Smooth muscle cell (in vitro differentiated cells): ENCODE results near the gene COPG2. TPM values are rescaled to one million over a fixed set of nuclear protein-coding genes. Genes with fewer than 3 reads are reported as not detected.

ENCODE experiments used
- DNase-seq: peaks from one replicate; lab custom pipeline; 2025; ENCODE audit not compliant: unreplicated experiment; lab: John Stamatoyannopoulos, UW
- H2AFZ ChIP-seq: fragments of 200-600 bp; sonication (generic); 2 replicates; pipeline ENCODE4 v1.6.0; 2016; ENCODE audit warnings: antibody characterized with exemption, low read depth, mild to moderate bottlenecking
- H3F3A ChIP-seq: fragments of 200-600 bp; sonication (generic); 2 replicates; pipeline ENCODE4 v1.6.0; 2017; ENCODE audit warnings: antibody characterized with exemption, low read depth
- H3K27ac ChIP-seq: fragments of 200-600 bp; sonication (generic); 2 replicates; pipeline ENCODE4 v1.5.1; 2016; ENCODE audit warnings: low read depth, mild to moderate bottlenecking
- H3K27me3 ChIP-seq: fragments of 200-600 bp; sonication (generic); 2 replicates; pipeline ENCODE4 v1.6.1; 2016; ENCODE audit warnings: low read depth, mild to moderate bottlenecking
- H3K36me3 ChIP-seq: fragments of 200-600 bp; sonication (generic); 2 replicates; pipeline ENCODE4 v1.5.1; 2016; ENCODE audit warnings: low read depth
- H3K4me1 ChIP-seq: fragments of 200-600 bp; sonication (generic); 2 replicates; pipeline ENCODE4 v1.5.1; 2016; ENCODE audit warnings: low read depth
- H3K4me2 ChIP-seq: fragments of 200-600 bp; sonication (generic); 2 replicates; pipeline ENCODE4 v1.6.0; 2016; ENCODE audit warnings: mild to moderate bottlenecking
- H3K4me3 ChIP-seq: fragments of 200-600 bp; sonication (generic); 2 replicates; pipeline ENCODE4 v1.5.1; 2016; ENCODE audit warnings: mild to moderate bottlenecking
- H3K79me2 ChIP-seq: fragments of 200-600 bp; sonication (generic); 2 replicates; pipeline ENCODE4 v1.6.0; 2016; ENCODE audit warnings: low read depth, mild to moderate bottlenecking
- H3K9ac ChIP-seq: fragments of 200-600 bp; sonication (generic); 2 replicates; pipeline ENCODE4 v1.6.0; 2016; ENCODE audit warnings: low read depth
- H3K9me3 ChIP-seq: fragments of 200-600 bp; sonication (generic); replicated peaks from 2 replicates; pipeline ENCODE4 v1.5.1; 2016; ENCODE audit warnings: low read depth
- H4K20me1 ChIP-seq: fragments of 200-600 bp; sonication (generic); 2 replicates; pipeline ENCODE4 v1.6.0; 2016; ENCODE audit warnings: low read depth
- CTCF ChIP-seq: fragments of 200-600 bp; sonication (generic); IDR thresholded peaks from 2 replicates; pipeline ENCODE4 v1.5.1; 2017; ENCODE audit warnings: borderline replicate concordance, mild to moderate bottlenecking, antibody characterized with exemption; ENCODE audit not compliant: insufficient read depth, poor library complexity, severe bottlenecking
- WGBS: methylation state at CpG from one replicate; pipeline ENCODE4 v1.1.7; 2016; ENCODE audit warnings: low lambda C conversion rate; 5-methylcytosine and 5-hydroxymethylcytosine counted together
- polyA plus RNA-seq: library from polyadenylated mRNA; unstranded; fragments of >200 nt; fragmentation: Nextera tagmentation; extraction: Ambion mirVana; gene quantifications from 2 replicates; pipeline ENCODE4 v1.2.1, GENCODE V29; 2016
- total RNA-seq: library from RNA; depleted of rRNA; stranded (reverse); fragments of >200 nt; gene quantifications from 2 replicates; pipeline ENCODE4 v1.2.3, GENCODE V29; 2014

Gene COPG2
- total and polyA plus RNA-seq, 2 experiments from 2014 or later = 5.6 to 39.8 TPM

GRCh38 chr7:130491841-130492522 lies 176.6 kb downstream of the COPG2 start, which contains the start of gene MEST:
Gene MEST (plus strand): TSS chr7:130492085. CDS start chr7:130492314, 229 bp downstream.
- H3K4me1 ChIP-seq = peaks cover 28% of the 10 kb centered on the region
- peak within 1 kb of the TSS; percentile 44 for H3K9ac ChIP-seq
- peak within 1 kb of the TSS; percentile 64 for H3K4me3 ChIP-seq
- peak within 1 kb of the TSS; percentile 92 for H3K27ac ChIP-seq
- H3K27me3 ChIP-seq = no peaks in the 10 kb centered on the region
- H3K9me3 ChIP-seq = no peaks in the 10 kb centered on the region
- H3F3A ChIP-seq = peaks cover 17% of the 10 kb centered on the region
- 40% methylated on average over 63 of the region's 71 CpGs for WGBS
- peak within 1 kb of the TSS; percentile 82 for H3K4me2 ChIP-seq
- DNase-seq = no peak
- H3K36me3 ChIP-seq = no peaks in the 10 kb centered on the region
- no peak within 1 kb of the TSS for H2AFZ ChIP-seq
- peaks cover 48% of the 10 kb centered on the region for H3K79me2 ChIP-seq
- no peak for TF ChIP-seq CTCF
- peaks cover 46% of the 10 kb centered on the region for H4K20me1 ChIP-seq

- H3K27ac ChIP-seq = peak overlapping the region; percentile 92
- H3K9me3 ChIP-seq = no peaks in the 10 kb centered on the region
- DNase-seq = no peak
- WGBS = 43% methylated on average over 62 of the region's 62 CpGs
- peak overlapping the region; percentile 6 for H2AFZ ChIP-seq
- peaks cover 28% of the 10 kb centered on the region for H3K4me1 ChIP-seq
- H3K36me3 ChIP-seq = no peaks in the 10 kb centered on the region
- H4K20me1 ChIP-seq = peaks cover 37% of the 10 kb centered on the region
- TF ChIP-seq CTCF = peak; percentile 62
- no peaks in the 10 kb centered on the region for H3K27me3 ChIP-seq
- H3K79me2 ChIP-seq = peaks cover 41% of the 10 kb centered on the region
- H3K9ac ChIP-seq = peak overlapping the region; percentile 31
- peak overlapping the region; percentile 82 for H3K4me2 ChIP-seq
- peaks cover 17% of the 10 kb centered on the region for H3F3A ChIP-seq
- H3K4me3 ChIP-seq = peak overlapping the region; percentile 64
Measured at GRCh38 chr7:130490888-130491804, 177.4 kb downstream of the COPG2 start.

GRCh38 chr7:130490311-130490791 lies 178.2 kb downstream of the COPG2 start:
- H3F3A ChIP-seq = peaks cover 17% of the 10 kb centered on the region
- no peaks in the 10 kb centered on the region for H3K27me3 ChIP-seq
- DNase-seq = no peak
- no peaks in the 10 kb centered on the region for H3K36me3 ChIP-seq
- peak overlapping the region; percentile 6 for H2AFZ ChIP-seq
- no peak for TF ChIP-seq CTCF
- H3K4me3 ChIP-seq = peak overlapping the region; percentile 64
- peaks cover 28% of the 10 kb centered on the region for H3K4me1 ChIP-seq
- no peaks in the 10 kb centered on the region for H3K9me3 ChIP-seq
- peak overlapping the region; percentile 31 for H3K9ac ChIP-seq
- peak overlapping the region; percentile 92 for H3K27ac ChIP-seq
- 41% methylated on average over 21 of the region's 21 CpGs for WGBS
- H4K20me1 ChIP-seq = peaks cover 29% of the 10 kb centered on the region
- H3K4me2 ChIP-seq = peak overlapping the region; percentile 82
- H3K79me2 ChIP-seq = peaks cover 33% of the 10 kb centered on the region
